GM21515 (cell line): ENCODE results near the gene CHD1L.
"Not testable (repeated sequence)": the region's sequence is repeated elsewhere in the genome, so short reads cannot be mapped to it uniquely, and the experiment has no call there.

Experiments used
- ATAC-seq: cut with Tn5 transposase; IDR thresholded peaks from one replicate; pipeline ENCODE4 v1.9.1; 2021; ENCODE audit not compliant: unreplicated experiment

CHD1L gene

GRCh38 chr1:147231032-147231431 lies 11.5 kb upstream of the CHD1L start:
- ATAC-seq, result not testable (repeated sequence)

GRCh38 chr1:147233903-147234302 lies 8.6 kb upstream of the CHD1L start:
- ATAC-seq, result not testable (repeated sequence)

DNA sequence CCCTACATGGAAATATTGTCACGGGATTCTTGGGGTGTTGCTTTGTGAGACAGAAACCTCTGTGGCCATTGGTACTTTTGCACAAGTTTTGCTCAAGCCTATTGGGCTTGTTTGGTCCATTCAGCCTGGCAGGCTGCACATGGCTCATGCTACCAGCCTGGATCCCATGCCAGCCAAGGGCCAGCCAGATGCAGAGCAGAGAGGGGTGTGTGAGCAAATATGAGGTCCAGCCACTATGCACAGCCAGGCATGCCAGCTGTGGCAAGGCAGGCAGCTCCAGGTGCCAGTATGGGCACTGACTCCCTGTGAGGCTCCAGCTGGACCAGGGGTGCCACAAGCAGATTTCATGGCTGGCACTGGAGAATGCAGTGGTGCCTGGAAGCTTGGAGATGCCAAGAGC lies 6.7 kb upstream of the CHD1L start:
- no peak for ATAC-seq

GRCh38 chr1:147236448-147236847 lies 6.0 kb upstream of the CHD1L start:
- ATAC-seq, result no peak

DNA sequence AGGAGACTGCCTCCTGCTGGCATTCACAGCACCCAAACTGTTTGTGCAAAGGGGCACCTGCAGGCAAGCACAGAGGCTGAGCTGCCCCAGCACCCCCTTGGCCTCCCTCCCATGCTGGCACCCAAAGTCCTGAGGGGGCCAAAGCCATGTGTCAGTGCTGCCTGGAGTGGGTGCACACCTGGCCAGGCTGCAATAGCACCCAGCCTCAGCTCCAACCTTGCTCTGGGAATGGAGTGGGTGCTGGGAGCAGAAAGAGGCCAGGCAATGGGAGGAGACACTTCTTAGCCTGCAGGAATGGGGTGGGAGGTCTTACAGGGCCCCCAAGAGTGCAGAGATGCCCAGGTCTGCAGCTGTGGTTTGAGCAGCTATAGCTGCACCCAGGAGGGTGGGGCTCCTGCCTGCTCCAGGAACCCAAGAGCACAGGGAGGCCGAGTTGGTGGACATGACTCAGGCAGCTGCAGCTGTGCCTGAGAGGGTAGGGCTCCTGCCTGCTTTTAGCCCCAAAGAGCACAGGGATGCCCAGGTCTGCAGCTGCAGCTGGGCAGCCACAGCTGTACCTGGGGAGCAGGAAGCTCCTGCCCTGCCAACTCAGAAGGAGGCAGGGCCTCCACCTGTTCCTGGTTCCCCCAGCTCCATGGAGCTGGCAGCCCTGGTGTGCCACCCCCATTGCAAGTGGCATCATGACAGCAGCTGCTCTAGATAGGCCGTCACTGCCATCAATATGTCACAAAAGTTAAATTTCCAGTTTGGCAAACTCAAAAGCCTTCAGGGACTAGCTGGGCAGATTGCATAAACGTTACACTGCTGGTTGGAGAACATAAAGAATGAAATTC lies 5.3 kb upstream of the CHD1L start:
- no peak for ATAC-seq

DNA sequence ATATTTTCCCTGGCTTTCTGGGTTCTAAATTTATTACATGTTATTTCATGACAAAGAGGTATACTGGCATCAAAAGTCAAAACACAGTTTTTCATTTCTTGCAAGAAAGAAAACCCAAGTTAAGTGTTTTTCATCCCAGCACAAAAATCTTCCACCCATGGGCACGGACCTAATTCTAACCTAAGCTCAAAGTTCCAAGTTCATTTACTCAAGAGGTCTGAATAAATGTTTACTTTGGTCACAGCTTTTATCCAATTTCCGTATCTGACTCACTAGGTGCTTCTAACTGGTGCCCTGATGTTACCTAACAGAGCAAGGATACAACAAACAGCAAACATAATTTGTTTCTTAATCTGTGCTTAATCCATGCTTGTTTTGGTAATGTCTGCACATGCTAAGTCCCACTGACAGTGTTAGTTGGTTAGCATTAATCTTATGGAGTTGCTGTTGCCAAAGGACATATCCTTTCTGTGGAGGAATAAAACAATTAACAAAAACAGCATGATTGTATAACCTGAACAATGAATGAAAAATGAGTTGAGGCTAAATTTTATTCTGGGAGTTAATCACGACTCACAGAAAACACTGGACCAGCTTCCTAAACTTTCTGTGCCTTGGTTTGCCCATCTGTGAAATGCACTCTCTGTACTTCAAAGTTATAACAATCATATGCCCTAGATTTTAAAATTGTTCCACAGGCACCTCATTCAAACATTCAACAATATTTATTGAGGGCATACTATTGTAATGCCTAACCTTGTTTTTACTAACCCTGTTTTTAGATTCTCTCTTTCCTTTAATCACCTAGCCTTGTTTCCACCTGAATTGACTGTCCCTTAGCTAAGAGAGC lies 4.2 kb upstream of the CHD1L start:
- ATAC-seq, result no peak

- no peak for ATAC-seq
These were observed 3.3 kb upstream of the CHD1L start for GRCh38 chr1:147238925-147239820.

- not testable (repeated sequence) for ATAC-seq
These were observed 2.3 kb upstream of the CHD1L start for GRCh38 chr1:147240131-147240721.

GRCh38 chr1:147241934-147242448 lies 493 bp upstream of the CHD1L start:
- no peak for ATAC-seq

DNA sequence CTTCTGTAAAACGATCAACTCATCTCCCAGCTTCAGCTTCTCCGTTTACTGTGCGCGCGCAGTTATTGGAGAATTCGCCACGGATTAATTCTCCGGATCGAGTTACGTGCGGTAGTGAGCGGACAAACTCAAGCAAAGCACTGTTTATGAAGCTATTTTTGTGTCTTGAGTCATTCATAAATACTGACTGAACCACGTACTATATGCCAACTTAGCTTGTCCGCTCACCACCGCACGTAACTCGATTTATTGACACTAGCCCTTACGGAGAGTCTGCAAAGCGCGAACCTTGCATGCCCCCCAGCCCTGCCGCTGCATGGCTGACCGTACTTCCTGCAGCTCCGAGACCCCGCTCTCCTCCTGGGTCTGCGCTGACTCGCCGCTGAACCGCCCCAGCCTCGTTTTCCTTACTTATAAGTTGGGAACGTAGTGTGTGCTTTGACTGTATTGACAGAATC lies 773 bp downstream of the CHD1L start:
- peak; percentile 27 for ATAC-seq

DNA sequence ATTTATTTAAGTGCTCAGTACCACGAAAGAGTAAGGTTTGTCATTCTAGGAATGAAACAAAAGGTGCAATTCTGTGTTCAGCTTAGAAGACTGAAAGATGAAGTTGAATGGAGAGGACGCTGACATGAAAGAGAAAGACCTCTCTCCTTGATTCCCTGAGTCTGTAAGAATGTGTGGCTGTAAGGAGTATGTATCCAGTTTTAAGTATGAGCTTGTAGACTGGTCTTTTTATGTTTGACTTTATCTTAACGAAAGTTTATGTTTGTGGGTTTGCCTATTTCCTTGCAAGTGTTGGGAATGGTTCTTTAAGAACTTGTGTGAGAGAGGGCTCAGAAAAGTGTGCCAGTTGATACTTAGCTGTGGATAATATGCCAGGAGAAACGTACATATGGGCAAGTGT lies 1.4 kb downstream of the CHD1L start:
- no peak for ATAC-seq

- ATAC-seq, result no peak
These were observed 2.6 kb downstream of the CHD1L start for GRCh38 chr1:147245129-147245528.

GRCh38 chr1:147245586-147246021 lies 3.1 kb downstream of the CHD1L start:
- no peak for ATAC-seq

DNA sequence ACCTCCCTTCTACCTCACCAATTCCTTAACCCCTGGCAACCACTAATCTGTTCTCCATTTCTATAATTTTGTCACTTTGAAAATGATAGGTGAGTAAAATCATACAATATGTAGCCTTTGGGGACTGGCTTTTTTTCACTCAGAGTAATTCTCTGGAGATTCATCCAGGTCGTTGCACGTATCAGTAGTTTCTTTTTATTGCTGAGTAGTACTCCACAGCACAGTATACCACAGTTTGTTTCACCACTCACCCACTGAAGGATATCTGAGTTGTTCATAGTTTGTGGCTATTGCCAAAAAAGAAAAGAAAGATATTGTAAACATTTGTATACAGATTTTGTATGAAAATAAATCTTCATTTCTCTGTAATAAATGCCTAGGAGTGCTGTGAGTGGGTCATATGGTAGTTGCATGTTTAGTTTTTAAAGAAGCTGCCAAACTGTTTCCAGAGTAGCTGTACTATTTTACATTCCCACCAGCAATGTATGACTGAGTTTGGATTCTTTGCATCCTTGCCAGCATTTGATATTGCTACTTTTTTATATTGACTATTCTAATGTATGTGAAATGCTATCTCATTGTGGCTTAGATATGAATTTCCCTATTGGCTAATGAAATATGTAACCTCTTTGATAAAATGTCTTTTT lies 3.7 kb downstream of the CHD1L start:
- ATAC-seq, result no peak

GRCh38 chr1:147246910-147247655 lies 4.6 kb downstream of the CHD1L start:
- no peak for ATAC-seq

- no peak for ATAC-seq
These were observed 5.3 kb downstream of the CHD1L start for GRCh38 chr1:147247656-147248238.

GRCh38 chr1:147252540-147252939 lies 10.1 kb downstream of the CHD1L start:
- no peak for ATAC-seq

DNA sequence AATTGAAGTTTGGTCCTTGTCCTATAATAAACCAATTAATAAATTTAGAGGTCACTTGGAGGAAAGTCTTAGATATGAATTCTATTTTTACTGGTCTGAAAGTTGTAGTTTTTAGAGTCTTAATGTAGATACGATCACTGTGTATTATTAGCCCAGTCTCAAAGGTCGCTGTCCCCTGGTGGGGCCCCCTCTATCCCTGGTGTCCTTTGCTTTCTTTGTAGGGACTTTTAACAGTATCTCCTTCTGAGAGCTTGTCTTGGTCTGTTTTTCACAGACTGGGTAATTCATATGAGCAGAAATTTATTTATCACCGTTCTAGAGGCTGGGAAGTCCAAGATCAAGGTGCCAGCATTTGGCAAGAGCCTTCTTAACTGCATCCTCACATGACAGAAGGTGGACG lies 18.5 kb downstream of the CHD1L start:
- no peak for ATAC-seq
